ENCODE results near the gene DNAJB13. TPM values are rescaled to one million over a fixed set of nuclear protein-coding genes. Genes with fewer than 3 reads are reported as not detected.

DNAJB13 gene
- total and polyA plus RNA-seq, 2 of the 13 experiments (the other 11 are each of a cell fraction or from before 2014, with no cell fraction given): 2.3 TPM; not detected in 1

DNA sequence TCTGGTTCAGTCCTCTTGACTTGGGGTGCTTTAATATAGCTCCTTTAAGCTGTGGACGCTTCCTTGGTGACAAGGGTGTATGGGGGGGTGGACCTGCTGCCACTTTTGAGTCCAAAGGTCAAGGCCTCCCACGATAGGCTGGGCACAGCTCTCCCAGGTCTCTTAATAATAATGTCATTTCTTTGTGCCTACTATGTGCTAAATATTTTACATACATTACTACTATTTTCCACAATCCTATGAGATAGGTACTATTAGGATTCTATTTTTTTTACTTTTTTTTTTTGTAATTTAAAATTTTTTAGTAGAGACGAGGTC, 58.4 kb downstream of the DNAJB13 start:
- Histone ChIP-seq H3K27me3 (ENCODE audit: control insufficient read depth in 1 of 2, insufficient read depth in 2 of 2, low read length in 2 of 2) (no peaks in the 10 kb centered on the region), H3K4me1 (ENCODE audit: insufficient read depth, low read length) (peaks cover 33% of the 10 kb centered on the region), H3K4me3 (replicated peaks in 1 of 3; ENCODE audit: insufficient read depth in 1 of 3, low read depth in 2 of 3, low read length in 3 of 3) (no peak overlapping the region), H3K9me3 (ENCODE audit: low read length) (no peaks in the 10 kb centered on the region), H4K20me1 (ENCODE audit: insufficient read depth, low read length) (no peaks in the 10 kb centered on the region), H3K36me3 (replicated peaks in 1 of 2; ENCODE audit: control insufficient read depth in 1 of 2, insufficient read depth in 2 of 2, low read length in 2 of 2) (no peaks in the 10 kb centered on the region), H2AFZ (ENCODE audit: low read length) (no peak overlapping the region), H3K9ac (ENCODE audit: insufficient read depth, low read depth, low read length) (no peak overlapping the region), H3K27ac (ENCODE audit: extremely low read length, insufficient read depth, low read length) (no peak overlapping the region), H3K4me2 (ENCODE audit: low read depth, low read length) (no peak overlapping the region), H3K79me2 (ENCODE audit: insufficient read depth, low read length) (no peaks in the 10 kb centered on the region)
- FAIRE-seq (no peak), DNase-seq (ENCODE audit: low spot score) (no peak), ATAC-seq (no peak)
- no TSS peak for BruUV-seq (replicated peaks)
- intact Hi-C loops (cut with micrococcal nuclease; ENCODE audit: unreplicated experiment): no loop called here
- CTCF ChIA-PET (ENCODE audit: low intra/inter-chr PET ratio, low total read pairs): no interaction called here
- in situ Hi-C loops (cut with HindIII; ENCODE audit: extremely low pct_ligation_motif_present, low pct_unique_long_range_greater_than_20kb): no loop called here
- 47% methylated on average over 3 of the region's 3 CpGs for whole genome bisulfite sequencing (ENCODE audit: low lambda C conversion rate)
- TF ChIP-seq ZKSCAN1 (IDR thresholded peaks at IDR 0.05; ENCODE audit: low read length) (peak; percentile 64; the same call in 1 of the 2 replicates), ADNP (CRISPR knock-in tag; IDR thresholded peaks at IDR 0.05) (no peak)
- POLR2A ChIA-PET: no interaction called here

DNA sequence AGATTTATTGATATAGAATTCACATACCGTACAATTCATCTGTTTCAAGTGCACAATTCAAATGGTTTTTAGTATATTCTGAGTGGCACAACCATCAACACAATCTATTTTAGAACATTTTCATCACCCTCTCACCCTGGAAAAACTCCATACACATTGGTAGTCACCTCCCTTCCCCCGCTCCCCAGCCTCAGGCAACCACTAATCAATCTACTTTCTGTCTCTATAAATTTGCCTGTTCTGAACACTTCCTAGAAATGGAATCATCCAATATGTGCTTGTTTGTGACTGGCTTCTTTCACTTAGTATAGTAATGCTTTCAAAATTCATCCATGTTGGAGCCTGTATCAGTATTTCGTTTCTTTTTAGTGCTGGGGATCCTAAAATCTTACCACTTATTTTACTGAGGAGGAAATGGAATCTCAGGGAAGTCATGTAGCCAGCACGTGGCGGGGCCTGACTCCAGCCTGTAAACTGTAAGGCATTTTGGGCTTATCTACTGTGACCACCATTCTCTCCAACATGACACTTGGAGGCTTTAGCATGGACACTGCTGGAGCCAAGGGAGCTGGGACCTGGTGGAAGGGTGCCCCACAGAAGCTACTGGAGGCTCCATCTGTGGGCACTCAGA, 59.0 kb downstream of the DNAJB13 start:
- Histone ChIP-seq H3K9ac (ENCODE audit: insufficient read depth, low read depth, low read length) (no peak overlapping the region), H3K4me1 (ENCODE audit: insufficient read depth, low read length) (peaks cover 33% of the 10 kb centered on the region), H3K4me3 (replicated peaks in 1 of 3; ENCODE audit: insufficient read depth in 1 of 3, low read depth in 2 of 3, low read length in 3 of 3) (no peak overlapping the region), H3K9me3 (ENCODE audit: low read length) (no peaks in the 10 kb centered on the region), H4K20me1 (ENCODE audit: insufficient read depth, low read length) (no peaks in the 10 kb centered on the region), H3K36me3 (replicated peaks in 1 of 2; ENCODE audit: control insufficient read depth in 1 of 2, insufficient read depth in 2 of 2, low read length in 2 of 2) (no peaks in the 10 kb centered on the region), H3K27ac (ENCODE audit: extremely low read length, insufficient read depth, low read length) (no peak overlapping the region), H3K79me2 (ENCODE audit: insufficient read depth, low read length) (no peaks in the 10 kb centered on the region), H2AFZ (ENCODE audit: low read length) (no peak overlapping the region), H3K27me3 (ENCODE audit: control insufficient read depth in 1 of 2, insufficient read depth in 2 of 2, low read length in 2 of 2) (no peaks in the 10 kb centered on the region), H3K4me2 (ENCODE audit: low read depth, low read length) (no peak overlapping the region)
- DNase-seq (ENCODE audit: low spot score) (no peak), FAIRE-seq (no peak), ATAC-seq (no peak)
- WGBS (ENCODE audit: low lambda C conversion rate): 94% methylated on average over 5 of the region's 5 CpGs
- in situ Hi-C loops (cut with HindIII; ENCODE audit: extremely low pct_ligation_motif_present, low pct_unique_long_range_greater_than_20kb): no loop called here
- intact Hi-C loops (cut with micrococcal nuclease; ENCODE audit: unreplicated experiment): no loop called here
- TF ChIP-seq ZNF468 (CRISPR knock-in tag; IDR thresholded peaks at IDR 0.05): no peak
- no peak for TF ChIP-seq CHD2 (IDR thresholded peaks at IDR 0.05; ENCODE audit: low read depth, low read length)
- POLR2A ChIA-PET: no interaction called here
- no TSS peak for BruUV-seq (replicated peaks)
- CTCF ChIA-PET (ENCODE audit: low intra/inter-chr PET ratio, low total read pairs): no interaction called here

All from HepG2 (cell line).